KMS-11 (cell line): ENCODE data around the gene ARMH3.

ENCODE experiments used
- H2AFZ ChIP-seq: fragments of 200-600 bp; sonication (generic); 2 replicates; pipeline ENCODE4 v1.6.1; 2016; ENCODE audit warnings: antibody characterized with exemption, mixed run types, low read depth
- H3K27ac ChIP-seq: fragments of 200-600 bp; sonication (generic); 2 replicates; pipeline ENCODE4 v1.6.1; 2016; ENCODE audit warnings: mild to moderate bottlenecking, mixed run types
- H3K27me3 ChIP-seq: fragments of 200-600 bp; sonication (generic); 2 replicates; pipeline ENCODE4 v1.6.1; 2017; ENCODE audit warnings: mild to moderate bottlenecking, low read depth, mixed run types, moderate library complexity; ENCODE audit not compliant: insufficient read depth
- H3K36me3 ChIP-seq: fragments of 200-600 bp; sonication (generic); 2 replicates; pipeline ENCODE4 v1.6.1; 2017; ENCODE audit warnings: mild to moderate bottlenecking, mixed run types; ENCODE audit not compliant: insufficient read depth
- H3K4me1 ChIP-seq: fragments of 200-600 bp; sonication (generic); 2 replicates; pipeline ENCODE4 v1.6.1; 2016; ENCODE audit warnings: mild to moderate bottlenecking, low read depth, mixed run types; ENCODE audit not compliant: poor library complexity, severe bottlenecking
- H3K4me2 ChIP-seq: fragments of 200-600 bp; sonication (generic); 2 replicates; pipeline ENCODE4 v1.7.0; 2016; ENCODE audit warnings: mild to moderate bottlenecking, mixed run types
- H3K4me3 ChIP-seq: fragments of 200-600 bp; sonication (generic); IDR thresholded peaks from 2 replicates; pipeline ENCODE4 v1.6.1; 2017; ENCODE audit warnings: low read depth, low read length, mixed read lengths; ENCODE audit not compliant: insufficient read depth
- H3K79me2 ChIP-seq: fragments of 200-600 bp; sonication (generic); 2 replicates; pipeline ENCODE4 v1.6.1; 2016; ENCODE audit warnings: low read depth, mixed run types; ENCODE audit not compliant: insufficient read depth
- H3K9ac ChIP-seq: fragments of 200-600 bp; sonication (generic); 2 replicates; pipeline ENCODE4 v1.6.1; 2016; ENCODE audit warnings: mild to moderate bottlenecking, mixed run types
- H4K20me1 ChIP-seq: fragments of 200-600 bp; sonication (generic); 2 replicates; pipeline ENCODE4 v1.6.1; 2016; ENCODE audit warnings: mild to moderate bottlenecking, mixed run types; ENCODE audit not compliant: insufficient read depth
- CTCF ChIP-seq: fragments of 200-600 bp; sonication (generic); conservative IDR thresholded peaks from 2 replicates; pipeline ENCODE4 v1.6.1; 2017; ENCODE audit warnings: low read depth, mild to moderate bottlenecking, antibody characterized with exemption, low read length, moderate library complexity, mixed read lengths

ARMH3 gene

GRCh38 chr10:101925027-101925426, 130.9 kb downstream of the ARMH3 start:
- no peaks in the 10 kb centered on the region for H3K27me3 ChIP-seq
- TF ChIP-seq CTCF: no peak
- H3K4me1 ChIP-seq: peaks cover 21% of the 10 kb centered on the region
- no peaks in the 10 kb centered on the region for H4K20me1 ChIP-seq
- H3K4me2 ChIP-seq: no peak overlapping the region
- H3K27ac ChIP-seq: no peak overlapping the region
- no peak overlapping the region for H3K4me3 ChIP-seq
- no peak overlapping the region for H3K9ac ChIP-seq
- no peaks in the 10 kb centered on the region for H3K36me3 ChIP-seq
- H2AFZ ChIP-seq: no peak overlapping the region
- H3K79me2 ChIP-seq: no peaks in the 10 kb centered on the region

- peak overlapping the region; percentile 80 for H3K4me2 ChIP-seq
- H3K27me3 ChIP-seq: no peaks in the 10 kb centered on the region
- no peaks in the 10 kb centered on the region for H3K79me2 ChIP-seq
- TF ChIP-seq CTCF: no peak
- peak overlapping the region; percentile 45; the same call in 1 of the 2 replicates for H3K27ac ChIP-seq
- peak overlapping the region; percentile 9; the same call in 1 of the 2 replicates for H3K9ac ChIP-seq
- peaks cover 21% of the 10 kb centered on the region for H3K4me1 ChIP-seq
- no peaks in the 10 kb centered on the region for H4K20me1 ChIP-seq
- no peaks in the 10 kb centered on the region for H3K36me3 ChIP-seq
- H3K4me3 ChIP-seq: no peak overlapping the region
- no peak overlapping the region for H2AFZ ChIP-seq
These were observed 132.7 kb downstream of the ARMH3 start for GRCh38 chr10:101923256-101923655.

GRCh38 chr10:101922846-101923245, 133.1 kb downstream of the ARMH3 start:
- no peak overlapping the region for H3K4me3 ChIP-seq
- H3K4me1 ChIP-seq: peaks cover 21% of the 10 kb centered on the region
- no peaks in the 10 kb centered on the region for H4K20me1 ChIP-seq
- no peaks in the 10 kb centered on the region for H3K36me3 ChIP-seq
- peak overlapping the region; percentile 6; the same call in 1 of the 2 replicates for H3K9ac ChIP-seq
- H3K27me3 ChIP-seq: no peaks in the 10 kb centered on the region
- no peak for TF ChIP-seq CTCF
- no peaks in the 10 kb centered on the region for H3K79me2 ChIP-seq
- peak overlapping the region; percentile 45; the same call in 1 of the 2 replicates for H3K27ac ChIP-seq
- no peak overlapping the region for H2AFZ ChIP-seq
- peak overlapping the region; percentile 80 for H3K4me2 ChIP-seq

GRCh38 chr10:101920546-101920945, 135.4 kb downstream of the ARMH3 start:
- no peaks in the 10 kb centered on the region for H3K79me2 ChIP-seq
- H2AFZ ChIP-seq: no peak overlapping the region
- peaks cover 21% of the 10 kb centered on the region for H3K4me1 ChIP-seq
- no peak for TF ChIP-seq CTCF
- no peak overlapping the region for H3K4me3 ChIP-seq
- H3K27ac ChIP-seq: no peak overlapping the region
- H4K20me1 ChIP-seq: no peaks in the 10 kb centered on the region
- no peak overlapping the region for H3K4me2 ChIP-seq
- H3K36me3 ChIP-seq: no peaks in the 10 kb centered on the region
- H3K27me3 ChIP-seq: no peaks in the 10 kb centered on the region
- no peak overlapping the region for H3K9ac ChIP-seq
